HG03175 (cell line): ENCODE data around the gene COL19A1.
"Not testable (repeated sequence)": the region's sequence is repeated elsewhere in the genome, so short reads cannot be mapped to it uniquely, and the experiment has no call there.

ENCODE experiments used
- ATAC-seq: cut with Tn5 transposase; IDR thresholded peaks from one replicate; pipeline ENCODE4 v1.9.1; 2021; ENCODE audit warnings: mild to moderate bottlenecking, moderate library complexity; ENCODE audit not compliant: unreplicated experiment

COL19A1 gene

GRCh38 chr6:69866351-69866769 is at the start of gene COL19A1:
Gene COL19A1, plus strand, starts transcription at chr6:69866556. Its CDS starts 13,012 bp downstream, at chr6:69879568.
- ATAC-seq = peak; percentile 56

GRCh38 chr6:69816569-69816968 is 49.8 kb upstream of the COL19A1 start:
- peak; percentile 32 for ATAC-seq

- no peak for ATAC-seq
Observed at GRCh38 chr6:69817358-69817757, 49.0 kb upstream of the COL19A1 start.

- no peak for ATAC-seq
Observed at GRCh38 chr6:69818223-69818930, 48.0 kb upstream of the COL19A1 start.

- no peak for ATAC-seq
Observed at GRCh38 chr6:69819138-69819537, 47.2 kb upstream of the COL19A1 start.

- ATAC-seq = no peak
Observed at GRCh38 chr6:69820018-69820417, 46.3 kb upstream of the COL19A1 start.

- ATAC-seq = no peak
Observed at GRCh38 chr6:69820438-69820837, 45.9 kb upstream of the COL19A1 start.

- not testable (repeated sequence) for ATAC-seq
Observed at GRCh38 chr6:69824355-69824754, 42.0 kb upstream of the COL19A1 start.

- ATAC-seq = no peak
Observed at GRCh38 chr6:69825904-69826303, 40.5 kb upstream of the COL19A1 start.

GRCh38 chr6:69827276-69827893 is 39.0 kb upstream of the COL19A1 start:
- no peak for ATAC-seq

GRCh38 chr6:69832558-69832957 is 33.8 kb upstream of the COL19A1 start:
- no peak for ATAC-seq

GRCh38 chr6:69835414-69836179 is 30.8 kb upstream of the COL19A1 start:
- ATAC-seq = peak; percentile 90

GRCh38 chr6:69841862-69842261 is 24.5 kb upstream of the COL19A1 start:
- ATAC-seq = no peak

- ATAC-seq = peak; percentile 67
Observed at GRCh38 chr6:69843189-69843588, 23.2 kb upstream of the COL19A1 start.

- no peak for ATAC-seq
Observed at GRCh38 chr6:69846312-69846711, 20.0 kb upstream of the COL19A1 start.

GRCh38 chr6:69846770-69847491 is 19.4 kb upstream of the COL19A1 start:
- ATAC-seq = no peak

GRCh38 chr6:69847492-69847788 is 18.9 kb upstream of the COL19A1 start:
- ATAC-seq = no peak

GRCh38 chr6:69848552-69848951 is 17.8 kb upstream of the COL19A1 start:
- no peak for ATAC-seq

- ATAC-seq = no peak
Observed at GRCh38 chr6:69852706-69853105, 13.7 kb upstream of the COL19A1 start.

GRCh38 chr6:69861986-69862385 is 4.4 kb upstream of the COL19A1 start:
- ATAC-seq = no peak

GRCh38 chr6:69863766-69864165 is 2.6 kb upstream of the COL19A1 start:
- ATAC-seq = no peak
